ENCODE measurements around the gene LRRC74B.
A peak's percentile ranks its signal among the peaks of the same experiment; 100 is the strongest.
"Not testable (repeated sequence)": the region's sequence is repeated elsewhere in the genome, so short reads cannot be mapped to it uniquely, and the experiment has no call there.

LRRC74B gene

DNA sequence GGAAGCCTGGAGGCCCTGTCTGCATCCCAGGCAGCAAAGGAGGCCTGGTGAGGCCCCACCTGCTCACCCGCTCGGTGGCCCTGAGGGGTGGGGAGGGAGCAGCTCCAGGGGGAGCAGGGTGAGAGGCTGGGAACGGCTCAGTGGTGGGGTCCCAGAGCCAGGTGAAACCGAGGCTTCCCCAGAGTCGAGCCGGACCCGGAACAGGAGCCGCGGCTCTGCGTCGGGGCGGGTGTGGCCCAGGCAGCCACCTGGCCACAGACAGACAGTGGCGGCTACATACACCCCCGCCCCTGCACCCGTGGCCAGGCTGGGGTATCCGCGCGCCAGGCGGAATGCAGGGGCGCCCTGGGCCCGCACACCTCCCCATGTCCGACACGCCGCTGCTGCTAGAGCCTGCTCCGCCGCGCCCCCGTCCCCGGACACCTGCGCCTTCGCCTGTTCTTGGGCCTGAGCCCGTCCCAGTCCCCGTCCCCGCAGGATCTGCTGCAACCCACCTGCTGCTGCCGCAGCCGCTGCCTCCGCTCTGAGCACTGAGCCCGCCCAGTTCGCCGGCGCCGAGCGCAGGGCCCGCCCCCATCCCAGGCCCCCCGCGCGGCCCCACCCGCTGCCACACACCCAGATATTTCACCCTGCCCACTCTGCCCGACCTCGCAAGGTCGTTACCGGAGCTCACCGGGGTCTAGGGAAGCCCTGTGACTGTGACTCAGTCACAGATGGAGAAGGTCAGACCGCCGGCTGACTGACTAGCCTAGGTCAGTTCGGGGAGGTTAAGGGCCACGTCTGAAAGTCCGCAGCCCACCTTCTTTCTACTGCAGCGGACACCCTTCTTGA is 13.5 kb upstream of the LRRC74B start, which contains the start of gene SLC7A4:
SLC7A4 (minus strand) TSS at position 525 of the 831 bp plus-strand sequence. CDS start 749 bp downstream, outside the sequence.
- peak; percentile 17 for DNase-seq

GRCh38 chr22:21032868-21033688 is 12.7 kb upstream of the LRRC74B start:
- no peak for DNase-seq

GRCh38 chr22:21033895-21034294 is 11.9 kb upstream of the LRRC74B start:
- DNase-seq = no peak

- no peak for DNase-seq
These were observed 10.8 kb upstream of the LRRC74B start for GRCh38 chr22:21034989-21035388.

DNA sequence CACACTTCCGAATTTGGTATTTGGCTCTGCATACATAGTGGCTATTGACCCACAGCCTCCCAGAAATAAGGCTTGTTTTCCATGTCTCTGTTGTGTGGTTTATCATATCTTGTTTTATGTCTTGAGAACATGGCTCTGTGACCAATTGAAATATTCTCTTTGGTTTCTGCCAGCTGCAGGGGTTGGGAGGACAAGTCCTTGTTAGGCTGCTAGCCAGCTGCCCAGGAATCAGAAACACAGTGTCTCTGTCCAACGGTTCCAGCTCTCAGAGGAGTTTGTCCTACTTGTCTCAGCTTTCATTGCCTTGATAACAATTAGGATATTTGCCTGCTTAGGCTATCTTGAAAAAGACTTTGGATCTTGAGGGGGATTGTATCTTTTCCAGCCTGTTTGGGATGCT is 7.3 kb upstream of the LRRC74B start:
- no peak for DNase-seq

- not testable (repeated sequence) for DNase-seq
These were observed 6.6 kb upstream of the LRRC74B start for GRCh38 chr22:21039158-21039557.

DNA sequence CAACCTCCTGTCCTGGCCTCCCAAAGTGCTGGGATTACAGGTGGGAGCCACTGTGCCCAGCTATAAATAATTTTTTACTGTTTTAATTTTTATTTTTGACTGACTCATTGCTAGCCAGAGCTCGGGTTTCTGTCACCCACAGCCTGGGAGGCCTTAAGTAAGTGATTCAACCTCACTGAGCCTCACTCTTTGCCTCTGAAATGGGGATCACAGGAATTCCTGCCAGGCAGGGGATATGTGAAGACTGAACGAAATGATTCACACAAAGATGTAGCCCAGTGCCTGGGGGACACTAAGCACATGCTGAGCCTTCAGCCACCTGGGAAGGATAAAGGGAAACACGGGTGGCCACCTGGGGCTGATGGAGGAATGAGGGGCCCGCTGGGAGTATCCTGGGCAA is 3.8 kb upstream of the LRRC74B start:
- no peak for DNase-seq

GRCh38 chr22:21042978-21043859 is 2.5 kb upstream of the LRRC74B start:
- DNase-seq = no peak

DNA sequence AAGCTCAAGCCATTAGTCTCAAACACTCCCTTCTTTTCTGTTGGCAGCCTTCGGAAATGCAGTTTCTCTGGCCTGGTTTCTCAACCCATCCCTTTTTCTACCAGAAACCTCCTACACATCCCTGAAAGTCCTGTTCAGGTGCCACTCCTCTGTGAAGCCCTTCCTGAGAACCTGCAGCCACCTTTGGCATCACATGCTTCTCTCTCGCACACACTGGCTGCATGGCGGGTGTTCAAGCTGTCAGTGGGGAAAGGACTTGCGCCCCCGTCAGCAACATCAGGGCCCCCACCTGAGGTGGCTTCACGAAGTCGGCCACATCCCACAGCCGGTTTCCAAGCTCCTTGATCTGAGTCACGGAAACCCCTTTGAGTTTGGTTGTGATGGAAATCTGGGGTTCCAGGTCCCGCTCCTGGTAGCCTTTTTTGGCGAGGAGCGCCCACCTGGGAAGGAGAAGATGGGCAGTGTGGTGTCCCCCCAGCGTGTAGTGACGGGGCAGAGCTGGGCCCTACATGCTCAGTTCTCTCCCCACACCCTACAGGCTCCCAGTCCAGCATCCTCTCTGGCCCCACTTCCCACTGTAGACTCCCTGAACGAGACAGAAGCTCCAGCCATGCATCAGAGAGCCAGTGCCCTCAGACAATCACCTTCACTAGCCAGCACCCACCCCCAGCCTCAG is 1.7 kb upstream of the LRRC74B start:
- no peak for DNase-seq

DNA sequence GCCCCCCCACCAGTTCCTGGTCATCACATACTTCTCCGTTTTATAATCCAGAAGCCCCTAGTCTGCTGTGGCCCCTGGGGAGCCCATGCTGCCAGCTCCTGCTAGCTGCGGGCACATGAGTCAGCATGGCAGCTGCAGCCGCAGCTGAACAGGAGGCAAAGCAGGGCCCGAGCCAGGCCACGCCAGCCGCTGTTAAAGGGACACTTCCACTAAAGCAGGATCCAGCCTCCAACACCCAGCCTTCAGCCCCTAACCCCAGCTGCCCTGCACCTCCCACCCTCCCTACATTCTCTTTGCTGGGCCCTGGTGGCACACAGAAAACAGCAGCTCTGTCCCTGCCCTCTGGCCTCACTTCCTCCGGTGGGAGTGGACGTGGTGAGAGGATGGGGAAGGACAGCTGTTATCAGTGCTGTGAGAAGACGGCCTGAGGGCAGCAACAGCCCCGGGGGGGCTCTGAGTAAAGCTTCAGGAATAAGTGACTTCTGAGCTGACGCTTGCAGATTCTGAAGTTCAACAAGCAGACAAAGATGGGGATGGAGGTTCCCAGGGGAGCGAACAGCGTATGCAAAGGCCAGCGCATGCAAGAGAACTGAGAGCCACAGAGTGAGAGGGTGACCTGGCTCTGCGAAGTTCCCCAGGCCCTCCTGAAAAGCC is 688 bp upstream of the LRRC74B start:
- DNase-seq = no peak

- no peak for DNase-seq
These were observed 1.4 kb downstream of the LRRC74B start for GRCh38 chr22:21047035-21047661.

GRCh38 chr22:21047730-21048129 is 2.0 kb downstream of the LRRC74B start:
- no peak for DNase-seq

DNA sequence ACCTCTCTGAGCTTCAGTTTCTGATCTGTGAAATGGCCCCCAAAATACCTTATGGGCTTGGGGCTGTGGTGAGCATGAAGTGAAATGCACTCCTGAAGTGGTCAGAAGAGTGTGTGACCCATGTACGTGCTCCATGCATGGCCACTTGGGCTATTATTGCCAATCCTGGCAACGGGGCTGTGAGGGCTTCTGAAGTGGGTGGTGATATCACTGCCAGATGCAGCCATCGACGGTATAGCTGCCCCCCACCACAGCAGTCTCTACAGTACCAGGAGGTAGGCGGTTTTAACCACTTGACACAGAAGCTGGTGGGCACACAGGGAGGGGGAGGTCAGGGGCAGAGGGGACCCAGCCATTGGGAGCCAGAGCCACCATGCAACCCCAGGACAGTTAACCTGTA is 2.7 kb downstream of the LRRC74B start:
- DNase-seq = not testable (repeated sequence)

DNA sequence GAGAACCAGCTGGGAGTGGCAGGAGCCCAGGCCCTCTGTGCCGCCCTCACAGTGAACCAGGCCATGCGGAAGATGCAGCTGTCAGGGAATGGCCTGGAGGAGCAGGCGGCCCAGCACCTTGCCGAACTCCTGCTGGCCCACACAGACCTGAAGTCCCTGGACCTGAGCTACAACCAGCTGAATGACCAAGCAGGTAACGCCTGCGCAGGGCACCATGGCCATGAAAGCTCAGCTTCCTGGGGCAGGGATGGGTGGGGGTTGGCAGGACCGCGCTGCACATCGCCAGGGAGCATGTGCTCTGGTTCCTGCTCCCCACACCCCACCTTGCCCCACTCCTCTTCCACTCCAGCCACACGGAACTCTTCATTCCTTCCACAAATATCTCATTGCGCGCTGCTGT is 3.2 kb downstream of the LRRC74B start:
- DNase-seq = not testable (repeated sequence)

GRCh38 chr22:21051145-21051830 is 5.5 kb downstream of the LRRC74B start:
- DNase-seq = no peak

- no peak for DNase-seq
These were observed 6.2 kb downstream of the LRRC74B start for GRCh38 chr22:21051831-21052400.

DNA sequence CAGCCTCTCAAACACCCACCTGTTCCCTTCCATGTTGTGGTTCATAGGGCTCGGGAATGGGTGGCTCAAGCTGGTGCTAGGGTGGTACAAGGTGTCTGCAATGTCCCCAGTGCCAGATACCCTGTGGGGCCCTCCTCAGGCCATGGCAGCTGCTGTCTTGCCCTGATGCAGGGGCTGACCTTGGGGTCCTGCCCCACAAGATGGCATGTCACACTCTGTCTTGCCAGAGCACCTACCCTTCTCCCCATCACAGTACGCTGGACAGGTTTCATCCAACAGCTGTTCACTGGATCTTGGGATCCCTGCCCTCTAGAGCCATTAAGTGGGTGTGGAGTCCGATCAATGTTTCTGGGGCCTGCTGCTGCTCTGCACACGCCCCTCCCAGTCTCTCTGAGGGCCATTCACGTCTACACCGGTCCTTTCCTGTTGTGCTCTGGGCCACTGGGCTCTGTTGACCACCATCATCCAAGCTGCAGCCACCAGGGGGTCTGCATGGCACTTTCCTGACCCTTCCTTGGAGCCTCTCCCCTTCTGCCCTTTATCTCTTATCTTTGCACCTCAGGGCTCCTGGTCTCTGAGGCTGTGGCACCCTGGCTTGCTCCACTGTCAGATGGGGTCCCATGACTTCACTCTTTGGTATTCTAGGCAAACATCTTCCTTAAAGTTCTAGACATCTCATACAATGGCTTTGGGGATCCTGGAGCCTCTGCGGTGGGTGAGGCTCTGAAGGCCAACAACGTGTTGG is 7.1 kb downstream of the LRRC74B start:
- DNase-seq = no peak

DNA sequence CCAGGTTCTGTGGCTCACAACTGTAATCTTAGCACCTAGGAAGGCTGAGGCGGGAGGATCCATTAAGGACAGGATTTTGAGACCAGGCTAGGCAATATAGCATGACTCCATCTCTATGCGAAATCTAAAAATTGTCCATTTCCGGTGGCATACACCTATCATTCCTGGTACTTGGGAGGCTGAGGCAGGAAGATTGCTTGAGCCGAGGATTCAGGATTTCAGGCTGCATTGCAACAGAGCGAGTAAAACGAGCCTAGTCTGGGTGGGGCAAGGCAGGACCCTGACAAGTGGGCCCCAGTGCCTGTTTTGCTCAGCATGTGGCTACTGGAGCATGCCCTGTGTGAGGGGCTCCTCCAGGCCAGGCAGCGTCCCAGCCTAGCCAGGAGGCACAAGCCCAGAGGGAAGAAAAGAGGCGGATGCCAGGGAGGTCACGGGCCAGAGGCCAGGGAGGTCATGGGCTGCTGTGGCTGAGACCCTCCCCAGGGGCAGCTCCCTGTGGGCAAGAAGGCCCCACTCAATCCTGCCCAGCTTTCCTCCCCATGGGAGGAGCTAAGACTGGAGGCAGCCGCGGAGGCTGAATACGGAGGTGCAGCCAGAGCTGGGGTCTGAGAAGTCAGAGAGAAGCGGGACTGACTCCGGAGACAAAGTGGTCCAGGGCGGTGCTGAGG is 8.4 kb downstream of the LRRC74B start:
- no peak for DNase-seq
